Measurements from ENCODE around the gene VWA2.

The VWA2 gene

DNA sequence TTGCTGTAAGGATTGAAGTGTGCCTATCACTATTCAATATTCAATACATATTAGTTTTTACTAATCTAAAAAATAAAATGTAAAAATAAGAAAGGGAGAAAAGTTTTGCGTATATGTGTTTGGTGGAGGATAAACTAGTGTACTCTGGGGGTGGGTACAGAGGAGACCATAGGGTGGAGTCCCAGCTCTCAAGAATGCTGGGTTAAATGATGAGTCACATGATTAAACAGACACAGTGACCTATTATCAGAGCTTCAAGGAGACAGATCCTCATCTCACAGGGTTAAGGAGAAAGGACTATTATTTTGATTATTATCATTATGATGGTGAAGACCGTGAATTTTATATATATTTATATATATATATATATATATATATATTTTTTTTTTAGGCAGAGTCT lies 87.7 kb downstream of the VWA2 start:
- TF ChIP-seq ZBTB7A (IDR thresholded peaks at IDR 0.05; ENCODE audit: low read depth) = no peak
- TF ChIP-seq, protein P1, sequence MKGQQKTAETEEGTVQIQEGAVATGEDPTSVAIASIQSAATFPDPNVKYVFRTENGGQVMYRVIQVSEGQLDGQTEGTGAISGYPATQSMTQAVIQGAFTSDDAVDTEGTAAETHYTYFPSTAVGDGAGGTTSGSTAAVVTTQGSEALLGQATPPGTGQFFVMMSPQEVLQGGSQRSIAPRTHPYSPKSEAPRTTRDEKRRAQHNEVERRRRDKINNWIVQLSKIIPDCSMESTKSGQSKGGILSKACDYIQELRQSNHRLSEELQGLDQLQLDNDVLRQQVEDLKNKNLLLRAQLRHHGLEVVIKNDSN (IDR thresholded peaks at IDR 0.05) = 0 out of 2 replicates have a peak, but pooled peaks have one; percentile 21

DNA sequence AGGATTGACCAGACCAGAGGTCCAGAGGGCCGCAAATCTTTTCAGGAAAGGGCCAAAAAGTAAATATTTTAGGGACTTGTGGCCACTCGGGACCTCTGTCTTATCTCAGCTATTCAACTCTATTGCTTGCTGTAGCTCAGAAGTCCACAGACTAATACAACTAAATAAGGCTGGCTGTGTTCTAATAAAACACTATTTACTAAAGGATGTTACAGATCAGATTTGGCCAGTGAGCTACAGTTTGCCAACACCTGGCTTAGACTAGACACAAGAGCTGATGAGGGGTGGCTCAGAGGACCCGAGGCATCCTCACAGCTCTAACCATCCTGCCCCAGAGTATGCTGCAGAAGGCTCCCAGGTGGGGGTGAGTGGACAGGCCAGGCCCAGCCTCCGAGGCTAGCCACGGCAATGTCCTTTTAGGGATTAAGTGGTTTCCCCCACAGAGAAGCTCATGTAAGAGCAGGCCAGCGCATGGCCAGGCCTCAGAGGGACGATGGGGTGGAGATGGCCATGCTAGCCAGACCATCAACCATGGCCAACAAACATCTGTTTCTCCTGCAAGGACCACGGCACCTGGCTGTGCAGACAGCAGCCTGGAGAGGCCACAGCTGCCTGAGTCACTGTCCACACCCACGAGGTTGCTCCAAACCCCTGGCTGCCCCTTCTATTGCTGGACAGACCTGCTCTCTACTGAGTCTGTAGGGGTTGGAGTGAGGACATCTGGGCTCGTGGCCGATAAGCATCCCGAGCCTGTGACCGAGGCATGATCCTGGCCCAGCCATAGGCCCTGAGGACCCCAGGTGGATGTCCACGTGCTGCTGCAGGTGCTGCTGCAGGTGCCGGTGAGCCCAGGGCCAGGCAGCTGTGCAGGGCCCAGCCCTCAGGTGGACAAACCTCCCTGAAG lies 88.7 kb downstream of the VWA2 start:
- TF ChIP-seq, protein P2, sequence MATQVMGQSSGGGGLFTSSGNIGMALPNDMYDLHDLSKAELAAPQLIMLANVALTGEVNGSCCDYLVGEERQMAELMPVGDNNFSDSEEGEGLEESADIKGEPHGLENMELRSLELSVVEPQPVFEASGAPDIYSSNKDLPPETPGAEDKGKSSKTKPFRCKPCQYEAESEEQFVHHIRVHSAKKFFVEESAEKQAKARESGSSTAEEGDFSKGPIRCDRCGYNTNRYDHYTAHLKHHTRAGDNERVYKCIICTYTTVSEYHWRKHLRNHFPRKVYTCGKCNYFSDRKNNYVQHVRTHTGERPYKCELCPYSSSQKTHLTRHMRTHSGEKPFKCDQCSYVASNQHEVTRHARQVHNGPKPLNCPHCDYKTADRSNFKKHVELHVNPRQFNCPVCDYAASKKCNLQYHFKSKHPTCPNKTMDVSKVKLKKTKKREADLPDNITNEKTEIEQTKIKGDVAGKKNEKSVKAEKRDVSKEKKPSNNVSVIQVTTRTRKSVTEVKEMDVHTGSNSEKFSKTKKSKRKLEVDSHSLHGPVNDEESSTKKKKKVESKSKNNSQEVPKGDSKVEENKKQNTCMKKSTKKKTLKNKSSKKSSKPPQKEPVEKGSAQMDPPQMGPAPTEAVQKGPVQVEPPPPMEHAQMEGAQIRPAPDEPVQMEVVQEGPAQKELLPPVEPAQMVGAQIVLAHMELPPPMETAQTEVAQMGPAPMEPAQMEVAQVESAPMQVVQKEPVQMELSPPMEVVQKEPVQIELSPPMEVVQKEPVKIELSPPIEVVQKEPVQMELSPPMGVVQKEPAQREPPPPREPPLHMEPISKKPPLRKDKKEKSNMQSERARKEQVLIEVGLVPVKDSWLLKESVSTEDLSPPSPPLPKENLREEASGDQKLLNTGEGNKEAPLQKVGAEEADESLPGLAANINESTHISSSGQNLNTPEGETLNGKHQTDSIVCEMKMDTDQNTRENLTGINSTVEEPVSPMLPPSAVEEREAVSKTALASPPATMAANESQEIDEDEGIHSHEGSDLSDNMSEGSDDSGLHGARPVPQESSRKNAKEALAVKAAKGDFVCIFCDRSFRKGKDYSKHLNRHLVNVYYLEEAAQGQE (IDR thresholded peaks at IDR 0.05; ENCODE audit: low read depth) = no peak
- TF ChIP-seq CREB1 (IDR thresholded peaks at IDR 0.05; ENCODE audit: low read depth) = no peak
- TF ChIP-seq CEBPB (IDR thresholded peaks at IDR 0.05) = no peak
- TF ChIP-seq NFIC (IDR thresholded peaks at IDR 0.05) = no peak
- TF ChIP-seq, protein P3, sequence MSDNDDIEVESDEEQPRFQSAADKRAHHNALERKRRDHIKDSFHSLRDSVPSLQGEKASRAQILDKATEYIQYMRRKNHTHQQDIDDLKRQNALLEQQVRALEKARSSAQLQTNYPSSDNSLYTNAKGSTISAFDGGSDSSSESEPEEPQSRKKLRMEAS (IDR thresholded peaks at IDR 0.05) = no peak
- no peak for TF ChIP-seq ZBTB7A (IDR thresholded peaks at IDR 0.05; ENCODE audit: low read depth)
- no peak for TF ChIP-seq EP300 (IDR thresholded peaks at IDR 0.05; ENCODE audit: borderline replicate concordance)
- TF ChIP-seq TCF12 (IDR thresholded peaks at IDR 0.05; ENCODE audit: low read depth) = no peak
- no peak for TF ChIP-seq YY1 (IDR thresholded peaks at IDR 0.05; ENCODE audit: low read depth)
- no peak for TF ChIP-seq FOXM1 (IDR thresholded peaks at IDR 0.05; ENCODE audit: borderline replicate concordance, low read depth)
- TF ChIP-seq TAF1 (IDR thresholded peaks at IDR 0.05; ENCODE audit: low read depth) = no peak
- TF ChIP-seq, protein P1 (IDR thresholded peaks at IDR 0.05) = no peak
- no peak for TF ChIP-seq EGR1 (IDR thresholded peaks at IDR 0.05)
- TF ChIP-seq RAD21 (IDR thresholded peaks at IDR 0.05; ENCODE audit: low read depth) = no peak
- TF ChIP-seq TEAD4 (IDR thresholded peaks at IDR 0.05) = no peak

DNA sequence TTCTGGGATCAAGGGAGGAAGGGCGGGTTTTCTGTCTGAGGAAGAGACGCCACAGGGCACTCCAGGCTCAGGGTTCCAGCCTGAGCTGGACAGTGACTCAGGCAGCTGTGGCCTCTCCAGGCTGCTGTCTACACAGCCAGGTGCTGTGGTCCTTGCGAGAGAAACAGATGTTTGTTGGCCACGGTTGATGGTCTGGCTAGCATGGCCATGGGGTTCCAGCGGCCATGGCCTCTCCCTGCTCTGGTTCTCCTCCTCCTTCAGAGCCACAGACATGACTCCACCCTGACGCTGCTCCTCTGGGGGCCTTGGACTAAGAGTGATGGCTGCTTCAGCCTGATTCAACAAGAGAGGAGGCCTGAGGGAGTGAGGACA lies 89.4 kb downstream of the VWA2 start:
- TF ChIP-seq CREB1 (IDR thresholded peaks at IDR 0.05; ENCODE audit: low read depth) (no peak), EGR1 (IDR thresholded peaks at IDR 0.05) (no peak), TAF1 (IDR thresholded peaks at IDR 0.05; ENCODE audit: low read depth) (no peak), YY1 (IDR thresholded peaks at IDR 0.05; ENCODE audit: low read depth) (no peak), RAD21 (IDR thresholded peaks at IDR 0.05; ENCODE audit: low read depth) (no peak), FOXM1 (IDR thresholded peaks at IDR 0.05; ENCODE audit: borderline replicate concordance, low read depth) (no peak), TCF12 (IDR thresholded peaks at IDR 0.05; ENCODE audit: low read depth) (no peak), ZBTB7A (IDR thresholded peaks at IDR 0.05; ENCODE audit: low read depth) (no peak), NFIC (IDR thresholded peaks at IDR 0.05) (no peak), TEAD4 (IDR thresholded peaks at IDR 0.05) (no peak), EP300 (IDR thresholded peaks at IDR 0.05; ENCODE audit: borderline replicate concordance) (no peak), CEBPB (IDR thresholded peaks at IDR 0.05) (no peak)
- TF ChIP-seq, protein P1 (IDR thresholded peaks at IDR 0.05) = no peak
- TF ChIP-seq, protein P2 (IDR thresholded peaks at IDR 0.05; ENCODE audit: low read depth) = no peak
- TF ChIP-seq, protein P3 (IDR thresholded peaks at IDR 0.05) = no peak

DNA sequence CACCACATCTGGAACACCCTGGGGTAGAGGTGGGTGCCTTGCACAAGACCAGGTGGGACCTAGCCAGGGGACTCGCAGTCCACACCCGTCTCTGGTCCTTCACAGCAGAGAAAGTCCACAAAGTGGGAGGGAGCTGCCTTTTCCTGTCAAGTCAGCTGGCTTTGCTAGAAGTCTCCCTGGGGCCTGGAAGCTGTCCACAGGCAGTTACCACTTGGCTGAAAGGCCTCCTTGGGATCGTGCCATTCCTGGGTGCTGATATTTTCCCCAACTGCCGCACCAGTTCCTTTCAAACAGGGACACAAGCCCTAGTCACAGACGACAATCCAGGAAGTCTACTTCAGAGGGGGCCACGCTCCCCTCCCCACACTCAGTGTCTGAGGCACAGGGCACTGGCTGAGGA lies 89.8 kb downstream of the VWA2 start:
- TF ChIP-seq FOXM1 (IDR thresholded peaks at IDR 0.05; ENCODE audit: borderline replicate concordance, low read depth) (no peak), EP300 (IDR thresholded peaks at IDR 0.05; ENCODE audit: borderline replicate concordance) (no peak), TCF12 (IDR thresholded peaks at IDR 0.05; ENCODE audit: low read depth) (no peak), CEBPB (IDR thresholded peaks at IDR 0.05) (no peak), EGR1 (IDR thresholded peaks at IDR 0.05) (no peak), ZBTB7A (IDR thresholded peaks at IDR 0.05; ENCODE audit: low read depth) (no peak), RAD21 (IDR thresholded peaks at IDR 0.05; ENCODE audit: low read depth) (no peak), YY1 (IDR thresholded peaks at IDR 0.05; ENCODE audit: low read depth) (no peak), CREB1 (IDR thresholded peaks at IDR 0.05; ENCODE audit: low read depth) (no peak)
- TF ChIP-seq, protein P2 (IDR thresholded peaks at IDR 0.05; ENCODE audit: low read depth) = no peak

Measured in Ishikawa (cell line).